NCI-H1092 (cell line): ENCODE measurements around the gene PCDH10.
A peak's percentile ranks its signal among the peaks of the same experiment; 100 is the strongest.

Experiments used
- DNase-seq: peaks from one replicate; lab custom pipeline; 2025; lab: John Stamatoyannopoulos, UW

The PCDH10 gene

GRCh38 chr4:133148690-133149363, at the start of gene PCDH10:
Gene PCDH10, plus strand, starts transcription at chr4:133149294. Its CDS starts 847 bp downstream, at chr4:133150141.
- peak; percentile 56 for DNase-seq

GRCh38 chr4:133102043-133102442, 47.1 kb upstream of the PCDH10 start:
- DNase-seq, result no peak

GRCh38 chr4:133102612-133103409, 46.3 kb upstream of the PCDH10 start:
- no peak for DNase-seq

- DNase-seq, result no peak
Measured at GRCh38 chr4:133112641-133113040, 36.5 kb upstream of the PCDH10 start.

- DNase-seq, result no peak
Measured at GRCh38 chr4:133124746-133125145, 24.3 kb upstream of the PCDH10 start.

- no peak for DNase-seq
Measured at GRCh38 chr4:133127500-133127899, 21.6 kb upstream of the PCDH10 start.

GRCh38 chr4:133129237-133129636, 19.9 kb upstream of the PCDH10 start:
- no peak for DNase-seq

GRCh38 chr4:133130171-133130570, 18.9 kb upstream of the PCDH10 start:
- no peak for DNase-seq

GRCh38 chr4:133131829-133132460, 17.1 kb upstream of the PCDH10 start:
- no peak for DNase-seq

- no peak for DNase-seq
Measured at GRCh38 chr4:133136833-133137232, 12.3 kb upstream of the PCDH10 start.

- DNase-seq, result no peak
Measured at GRCh38 chr4:133137571-133137970, 11.5 kb upstream of the PCDH10 start.

GRCh38 chr4:133143775-133144430, 5.2 kb upstream of the PCDH10 start:
- DNase-seq, result no peak

GRCh38 chr4:133145241-133145640, 3.9 kb upstream of the PCDH10 start:
- no peak for DNase-seq

- no peak for DNase-seq
Measured at GRCh38 chr4:133145758-133146573, 3.1 kb upstream of the PCDH10 start.

- no peak for DNase-seq
Measured at GRCh38 chr4:133146574-133147241, 2.4 kb upstream of the PCDH10 start.

GRCh38 chr4:133147286-133147821, 1.7 kb upstream of the PCDH10 start:
- no peak for DNase-seq

GRCh38 chr4:133147921-133148689, 989 bp upstream of the PCDH10 start:
- DNase-seq, result no peak

- no peak for DNase-seq
Measured at GRCh38 chr4:133149364-133149695, 236 bp downstream of the PCDH10 start.

GRCh38 chr4:133149932-133150471, 908 bp downstream of the PCDH10 start:
- no peak for DNase-seq
